Measurements from ENCODE around the gene CDK14. TPM values are rescaled to one million over a fixed set of nuclear protein-coding genes. Genes with fewer than 3 reads are reported as not detected.
"Not testable (repeated sequence)": the region's sequence is repeated elsewhere in the genome, so short reads cannot be mapped to it uniquely, and the experiment has no call there.

Gene CDK14
- total RNA-seq, 3 donors from 2014 or later: 0.71 to 1.1 (median 0.95) TPM

DNA sequence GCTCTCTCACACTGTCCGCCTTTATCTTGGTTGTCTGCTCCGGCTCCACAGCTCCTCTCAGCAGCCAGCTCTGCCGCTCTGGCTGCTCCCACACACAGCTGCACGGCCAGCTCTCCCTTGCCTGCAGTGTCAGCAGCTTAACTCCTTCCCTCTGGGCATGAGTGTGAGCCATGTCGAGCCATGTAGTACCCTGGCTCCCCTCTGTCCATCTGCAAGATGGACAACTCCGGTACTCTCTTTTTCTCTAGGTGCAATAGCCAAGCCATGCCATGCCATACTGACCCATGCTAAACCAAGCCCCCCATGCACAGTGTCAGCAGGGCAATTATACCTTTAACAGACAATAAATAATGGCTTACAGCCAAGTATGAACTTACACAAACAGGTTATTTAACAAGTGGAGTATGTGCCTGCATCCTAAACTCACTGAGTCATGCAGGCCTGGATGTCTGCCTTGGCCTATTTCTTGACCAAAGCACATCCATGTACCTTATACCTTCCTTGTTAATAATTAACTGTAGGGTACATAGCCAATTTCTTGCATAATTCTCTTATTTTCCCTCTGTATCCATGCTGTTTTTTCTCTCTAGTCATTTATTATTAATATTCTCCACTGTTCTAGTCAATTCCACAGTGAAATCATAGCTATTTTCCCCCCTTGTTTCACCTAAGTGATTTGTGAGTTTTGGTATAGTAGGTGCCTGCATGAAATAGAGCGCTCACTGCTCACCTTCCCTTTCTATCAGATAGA is 170.9 kb downstream of the CDK14 start:
- Mint-ChIP-seq H3K9me3 (no peaks in the 10 kb centered on the region), H3K27me3 (ENCODE audit: low read depth) (no peaks in the 10 kb centered on the region), H3K4me1 (ENCODE audit: low read depth) (no peaks in the 10 kb centered on the region), H3K4me3 (no peak overlapping the region), H3K36me3 (ENCODE audit: insufficient read depth) (no peaks in the 10 kb centered on the region)
- DNase-seq (no peak), ATAC-seq (no peak)

DNA sequence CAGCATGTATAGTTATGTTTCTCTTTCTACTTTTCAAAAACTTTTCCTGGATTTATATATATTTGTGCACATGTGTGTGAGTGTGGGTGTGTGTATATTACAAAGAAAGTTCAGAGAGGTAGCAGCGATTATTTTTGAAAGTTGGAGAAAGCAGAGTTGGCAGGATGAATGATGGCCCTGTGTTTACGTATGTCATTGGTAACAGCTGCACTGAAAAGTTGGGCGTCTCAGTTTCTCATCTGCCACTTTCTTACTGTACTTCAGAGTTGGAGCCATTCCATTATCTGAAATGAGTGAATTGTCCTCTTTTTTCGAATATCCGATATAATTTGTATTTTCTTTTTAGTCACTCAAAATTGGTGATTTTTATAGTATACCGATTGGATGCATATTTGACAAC is 172.2 kb downstream of the CDK14 start:
- ATAC-seq (no peak), DNase-seq (no peak)
- Mint-ChIP-seq H3K36me3 (ENCODE audit: insufficient read depth) (no peaks in the 10 kb centered on the region), H3K4me3 (no peak overlapping the region), H3K4me1 (ENCODE audit: low read depth) (no peaks in the 10 kb centered on the region), H3K27me3 (ENCODE audit: low read depth) (no peaks in the 10 kb centered on the region), H3K9me3 (peaks cover 3% of the 10 kb centered on the region)

DNA sequence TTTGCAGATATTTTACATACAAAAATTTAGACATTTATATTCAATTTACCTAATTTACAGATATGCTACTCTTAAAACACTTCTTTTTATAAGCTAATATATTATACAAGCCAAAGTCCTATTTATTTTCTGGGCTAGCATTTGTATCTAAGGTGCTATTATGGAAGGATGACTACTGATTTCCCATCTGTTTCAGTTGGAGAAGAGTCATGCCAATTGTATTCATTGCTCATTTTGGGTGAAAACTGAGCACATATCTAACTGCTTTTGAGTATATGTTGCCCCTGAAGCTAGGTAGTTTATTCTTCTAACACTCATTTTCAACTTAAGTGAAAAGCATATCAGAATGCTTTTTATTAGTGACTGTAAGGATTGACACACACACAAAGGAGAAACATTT is 172.9 kb downstream of the CDK14 start:
- Mint-ChIP-seq H3K9me3 (peaks cover 3% of the 10 kb centered on the region), H3K4me1 (ENCODE audit: low read depth) (no peaks in the 10 kb centered on the region), H3K27me3 (ENCODE audit: low read depth) (no peaks in the 10 kb centered on the region), H3K36me3 (ENCODE audit: insufficient read depth) (no peaks in the 10 kb centered on the region), H3K4me3 (no peak overlapping the region)
- DNase-seq (no peak), ATAC-seq (no peak)

DNA sequence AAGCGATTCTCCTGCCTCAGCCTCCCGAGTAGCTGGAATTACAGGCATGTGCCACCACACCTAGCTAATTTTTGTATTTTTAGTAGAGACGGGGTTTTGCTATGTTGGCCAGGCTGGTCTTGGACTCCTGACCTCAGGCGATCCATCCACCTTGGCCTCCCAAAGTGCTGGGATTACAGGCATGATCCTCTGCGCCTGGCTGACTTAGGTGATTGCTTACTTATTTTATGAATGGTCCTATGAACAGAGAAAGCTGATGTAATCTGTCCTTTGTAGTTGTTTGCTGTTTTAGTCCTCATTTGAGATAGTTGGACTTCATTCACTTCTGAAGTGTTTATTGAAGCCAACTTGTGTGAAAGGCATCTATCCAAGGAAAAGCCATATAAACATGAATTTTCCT is 173.4 kb downstream of the CDK14 start:
- ATAC-seq; DNase-seq; H3K36me3 Mint-ChIP-seq (ENCODE audit: insufficient read depth); H3K4me1 Mint-ChIP-seq (ENCODE audit: low read depth); H3K9me3 Mint-ChIP-seq; H3K27me3 Mint-ChIP-seq (ENCODE audit: low read depth); H3K4me3 Mint-ChIP-seq: not testable (repeated sequence)

DNA sequence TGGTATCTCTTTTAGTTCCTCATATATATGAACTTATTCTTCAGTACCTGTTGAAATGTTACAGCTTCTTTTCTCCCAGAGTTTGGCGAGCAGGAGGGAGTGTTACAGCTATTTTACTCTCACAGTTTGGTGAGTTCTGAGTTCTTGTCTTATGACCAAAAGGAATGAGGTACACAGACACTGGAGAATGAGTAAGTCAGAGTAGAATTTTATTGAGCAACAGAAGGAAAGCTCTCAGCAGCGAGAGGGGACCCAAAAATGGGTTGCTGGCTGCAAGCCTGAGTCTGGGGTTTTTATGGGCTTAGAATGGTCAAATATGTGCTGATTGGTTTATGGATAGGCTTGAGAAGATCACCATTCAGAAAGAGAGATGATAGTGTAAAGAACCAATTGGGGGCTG is 175.2 kb downstream of the CDK14 start:
- Mint-ChIP-seq H3K4me1 (ENCODE audit: low read depth) (no peaks in the 10 kb centered on the region), H3K36me3 (ENCODE audit: insufficient read depth) (no peaks in the 10 kb centered on the region)
- no peak for ATAC-seq

DNA sequence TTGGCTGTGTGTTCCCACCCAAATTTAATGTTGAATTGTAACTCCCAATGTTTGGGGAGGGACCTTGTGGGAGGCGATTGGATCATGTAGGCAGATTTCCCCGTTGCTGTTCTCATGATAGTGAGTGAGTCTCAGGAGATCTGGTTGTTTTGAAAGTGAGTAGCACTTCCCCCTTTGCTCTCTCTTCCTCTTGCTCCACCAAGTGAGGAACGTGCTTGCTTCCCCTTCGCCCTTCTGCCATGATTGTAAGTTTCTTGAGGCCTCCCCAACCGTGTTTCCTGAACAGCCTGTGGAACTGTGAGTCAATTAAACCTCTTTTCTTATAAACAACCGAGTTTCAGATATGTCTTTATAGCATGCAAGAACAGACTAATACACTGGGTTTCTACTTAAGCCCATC is 176.3 kb downstream of the CDK14 start:
- DNase-seq (no peak), ATAC-seq (no peak)
- Mint-ChIP-seq H3K4me1 (ENCODE audit: low read depth) (no peaks in the 10 kb centered on the region), H3K4me3 (no peak overlapping the region), H3K27me3 (ENCODE audit: low read depth) (no peaks in the 10 kb centered on the region), H3K36me3 (ENCODE audit: insufficient read depth) (no peaks in the 10 kb centered on the region), H3K9me3 (peaks cover 3% of the 10 kb centered on the region)

More for the DNA sequence above, 175.2 kb downstream of the CDK14 start:
- peaks cover 3% of the 10 kb centered on the region for H3K9me3 Mint-ChIP-seq
- H3K4me3 Mint-ChIP-seq: no peak overlapping the region
- DNase-seq: no peak
- H3K27me3 Mint-ChIP-seq (ENCODE audit: low read depth): no peaks in the 10 kb centered on the region

DNA sequence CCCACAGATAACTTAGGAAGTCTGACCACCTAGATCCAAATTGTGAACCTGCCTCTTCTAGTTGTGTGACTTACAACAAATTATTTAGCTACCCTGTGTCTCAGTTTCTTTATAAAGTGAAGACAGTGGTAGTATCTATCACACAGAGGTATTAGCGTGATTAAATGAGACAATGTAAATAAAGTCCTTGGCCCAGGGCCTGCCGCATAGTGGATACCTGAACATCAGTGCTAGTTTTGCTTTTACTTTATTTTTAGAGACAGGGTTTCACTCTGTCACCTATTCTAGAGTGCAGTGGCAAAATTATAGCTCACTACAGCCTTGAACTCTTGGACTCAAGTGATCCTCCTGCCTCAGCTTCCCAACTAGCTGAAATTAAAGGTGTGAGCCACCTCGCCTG is 177.1 kb downstream of the CDK14 start:
- ATAC-seq: no peak
- H3K36me3 Mint-ChIP-seq (ENCODE audit: insufficient read depth): no peaks in the 10 kb centered on the region
- H3K4me3 Mint-ChIP-seq: no peak overlapping the region
- H3K9me3 Mint-ChIP-seq: peaks cover 3% of the 10 kb centered on the region
- no peaks in the 10 kb centered on the region for H3K4me1 Mint-ChIP-seq (ENCODE audit: low read depth)
- no peaks in the 10 kb centered on the region for H3K27me3 Mint-ChIP-seq (ENCODE audit: low read depth)
- no peak for DNase-seq

DNA sequence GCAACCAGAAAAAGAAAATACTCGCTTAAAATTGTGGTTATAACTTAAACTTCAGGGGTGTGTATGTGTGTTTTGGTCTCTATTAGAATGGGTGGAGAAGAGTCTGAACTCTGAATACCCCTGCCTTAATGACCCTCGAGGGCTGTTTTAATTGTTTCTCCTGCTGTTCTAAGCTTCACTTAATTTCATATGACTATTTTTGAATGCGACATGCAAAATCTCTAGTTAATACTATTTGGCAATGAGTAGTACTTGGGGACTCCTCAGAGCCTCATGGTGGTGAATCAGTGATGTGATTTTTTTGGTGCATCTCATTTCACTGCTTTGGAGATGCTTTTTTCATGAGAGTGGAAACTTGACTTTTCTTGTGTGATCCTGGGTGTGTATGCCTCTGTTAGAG is 178.6 kb downstream of the CDK14 start:
- no peak for ATAC-seq
- H3K4me1 Mint-ChIP-seq (ENCODE audit: low read depth): no peaks in the 10 kb centered on the region
- H3K4me3 Mint-ChIP-seq: no peak overlapping the region
- H3K27me3 Mint-ChIP-seq (ENCODE audit: low read depth): no peaks in the 10 kb centered on the region
- no peak for DNase-seq
- H3K9me3 Mint-ChIP-seq: peaks cover 3% of the 10 kb centered on the region
- no peaks in the 10 kb centered on the region for H3K36me3 Mint-ChIP-seq (ENCODE audit: insufficient read depth)

DNA sequence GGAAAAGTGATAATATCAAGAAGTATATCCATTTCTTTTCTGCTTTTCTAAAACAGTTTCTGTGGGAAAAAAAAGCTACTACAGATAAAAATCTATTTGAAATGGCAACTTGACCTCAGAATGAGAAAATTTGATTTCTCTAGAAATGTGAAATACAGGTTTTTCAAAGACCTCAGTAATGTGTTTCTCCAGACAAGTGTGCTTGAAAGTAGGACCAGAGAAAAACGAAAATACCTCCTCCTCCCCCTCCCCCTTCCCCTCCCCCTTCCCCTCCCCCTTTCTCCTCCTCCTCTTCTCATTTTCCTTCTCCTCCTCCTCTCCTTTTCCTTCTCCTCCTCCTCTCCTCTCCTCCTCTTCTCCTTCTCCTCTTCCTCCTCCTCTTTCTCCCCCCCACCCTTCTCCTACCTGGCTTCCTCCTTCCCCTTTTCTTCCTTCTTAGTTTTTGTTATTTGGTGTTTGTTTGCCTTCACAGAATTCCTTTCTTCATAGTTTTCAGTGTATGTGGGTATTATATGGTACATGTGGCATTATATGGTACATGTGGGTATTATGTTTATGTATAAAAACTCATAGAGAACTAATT is 179.4 kb downstream of the CDK14 start:
- Mint-ChIP-seq H3K36me3 (ENCODE audit: insufficient read depth) (no peaks in the 10 kb centered on the region), H3K4me1 (ENCODE audit: low read depth) (no peaks in the 10 kb centered on the region), H3K9me3 (peaks cover 3% of the 10 kb centered on the region), H3K27me3 (ENCODE audit: low read depth) (no peaks in the 10 kb centered on the region), H3K4me3 (no peak overlapping the region)
- ATAC-seq: no peak
- no peak for DNase-seq

DNA sequence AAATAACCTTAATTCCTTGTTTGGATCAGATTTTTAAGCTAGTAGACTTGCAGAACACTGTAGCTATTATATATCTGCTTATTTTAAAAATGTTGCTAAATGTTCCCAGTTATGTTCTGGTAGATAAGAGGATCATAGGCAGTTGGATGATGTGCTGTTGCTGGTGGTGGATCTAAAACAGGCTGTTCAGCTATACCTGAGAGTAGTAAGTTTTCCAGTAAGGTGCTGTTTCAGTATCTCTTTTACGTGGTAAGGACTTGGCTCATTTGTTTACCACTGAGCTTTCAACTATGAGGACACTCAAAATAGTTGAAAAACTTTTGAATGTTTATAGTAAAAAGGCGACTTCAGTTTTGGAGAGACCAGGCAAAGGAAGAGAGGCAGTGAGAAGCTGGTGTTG is 180.9 kb downstream of the CDK14 start:
- ATAC-seq: no peak
- H3K27me3 Mint-ChIP-seq (ENCODE audit: low read depth): no peaks in the 10 kb centered on the region

GRCh38 chr7:90777465-90777864 is 181.3 kb downstream of the CDK14 start:
- no peaks in the 10 kb centered on the region for H3K4me1 Mint-ChIP-seq (ENCODE audit: low read depth)
- no peak overlapping the region for H3K4me3 Mint-ChIP-seq
- H3K9me3 Mint-ChIP-seq: peaks cover 2% of the 10 kb centered on the region
- H3K27me3 Mint-ChIP-seq (ENCODE audit: low read depth): no peaks in the 10 kb centered on the region
- no peak for ATAC-seq
- no peak for DNase-seq
- H3K36me3 Mint-ChIP-seq (ENCODE audit: insufficient read depth): no peaks in the 10 kb centered on the region

More for the DNA sequence above, 180.9 kb downstream of the CDK14 start:
- peaks cover 3% of the 10 kb centered on the region for H3K9me3 Mint-ChIP-seq
- no peak for DNase-seq
- H3K36me3 Mint-ChIP-seq (ENCODE audit: insufficient read depth): no peaks in the 10 kb centered on the region
- H3K4me1 Mint-ChIP-seq (ENCODE audit: low read depth): no peaks in the 10 kb centered on the region
- H3K4me3 Mint-ChIP-seq: no peak overlapping the region

DNA sequence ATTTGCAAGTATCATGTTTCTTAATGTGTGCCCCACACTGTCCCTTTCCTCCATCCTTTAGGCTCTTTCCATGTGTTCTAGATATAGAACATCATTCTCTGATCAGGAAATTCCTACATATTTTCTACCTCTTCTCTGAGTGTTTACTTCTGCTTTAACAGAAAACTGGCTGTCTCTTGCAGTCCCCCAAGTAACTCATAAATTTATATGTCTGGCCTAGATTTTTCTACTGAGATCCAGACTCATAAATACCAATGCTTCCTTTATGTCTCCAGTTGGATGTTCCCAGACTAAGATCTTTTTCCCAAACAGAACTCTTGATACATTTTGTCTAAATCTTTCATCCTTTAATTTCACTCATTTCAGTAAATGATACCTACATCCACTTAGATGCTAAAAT is 181.8 kb downstream of the CDK14 start:
- DNase-seq (no peak), ATAC-seq (no peak)
- H3K27me3 Mint-ChIP-seq (ENCODE audit: low read depth): no peaks in the 10 kb centered on the region
- no peaks in the 10 kb centered on the region for H3K9me3 Mint-ChIP-seq
- H3K4me3 Mint-ChIP-seq: no peak overlapping the region
- H3K4me1 Mint-ChIP-seq (ENCODE audit: low read depth): no peaks in the 10 kb centered on the region
- no peaks in the 10 kb centered on the region for H3K36me3 Mint-ChIP-seq (ENCODE audit: insufficient read depth)

GRCh38 chr7:90788052-90788451 is 191.9 kb downstream of the CDK14 start:
- H3K9me3 Mint-ChIP-seq: peaks cover 18% of the 10 kb centered on the region
- DNase-seq (no peak), ATAC-seq (no peak)
- H3K4me3 Mint-ChIP-seq: no peak overlapping the region
- no peaks in the 10 kb centered on the region for H3K36me3 Mint-ChIP-seq (ENCODE audit: insufficient read depth)
- no peaks in the 10 kb centered on the region for H3K27me3 Mint-ChIP-seq (ENCODE audit: low read depth)
- H3K4me1 Mint-ChIP-seq (ENCODE audit: low read depth): no peaks in the 10 kb centered on the region

- Mint-ChIP-seq H3K9me3 (peaks cover 19% of the 10 kb centered on the region), H3K4me1 (ENCODE audit: low read depth) (no peaks in the 10 kb centered on the region), H3K4me3 (no peak overlapping the region), H3K36me3 (ENCODE audit: insufficient read depth) (no peaks in the 10 kb centered on the region), H3K27me3 (ENCODE audit: low read depth) (no peaks in the 10 kb centered on the region)
- DNase-seq: no peak
- no peak for ATAC-seq
These were observed 193.7 kb downstream of the CDK14 start for GRCh38 chr7:90789736-90790306.

- no peaks in the 10 kb centered on the region for H3K4me1 Mint-ChIP-seq (ENCODE audit: low read depth)
- H3K9me3 Mint-ChIP-seq: peaks cover 33% of the 10 kb centered on the region
- H3K4me3 Mint-ChIP-seq: no peak overlapping the region
- ATAC-seq (no peak), DNase-seq (no peak)
- no peaks in the 10 kb centered on the region for H3K27me3 Mint-ChIP-seq (ENCODE audit: low read depth)
- no peaks in the 10 kb centered on the region for H3K36me3 Mint-ChIP-seq (ENCODE audit: insufficient read depth)
These were observed 195.5 kb downstream of the CDK14 start for GRCh38 chr7:90791596-90791995.

All from activated T-cell treated with anti-CD3 and anti-CD28 coated beads, Interleukin-2, amount 50 U/mL, for 4 hours (primary cell).